Measurements from ENCODE around the gene JARID2. TPM values are rescaled to one million over a fixed set of nuclear protein-coding genes. Genes with fewer than 3 reads are reported as not detected.

JARID2 gene
- polyA plus RNA-seq, 1 of the 3 experiments (the other 2 are of a cell fraction) = 3.4 TPM

DNA sequence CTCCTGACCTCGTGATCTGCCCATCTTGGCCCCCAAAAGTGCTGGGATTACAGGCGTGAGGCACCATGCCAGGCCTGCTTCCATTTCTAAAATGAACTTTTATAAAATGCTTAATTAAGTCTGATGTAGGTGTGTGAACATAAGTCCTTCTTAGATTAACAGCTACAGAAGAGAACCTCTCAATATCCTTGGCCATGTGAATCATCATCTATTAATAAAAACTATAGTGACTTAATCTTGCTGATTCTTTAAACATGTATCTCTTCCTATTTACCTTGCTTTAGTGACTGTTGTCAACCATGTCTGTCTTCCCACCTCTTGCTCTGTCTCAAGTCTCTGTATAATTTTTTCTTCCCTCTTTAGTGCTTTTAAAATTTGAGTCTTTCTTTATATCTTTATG, 127.1 kb downstream of the JARID2 start:
- Histone ChIP-seq H3K79me2 (ENCODE audit: insufficient read depth) (peaks cover 17% of the 10 kb centered on the region; the same call in 1 of the 2 replicates), H3K27me3 (ENCODE audit: insufficient read depth) (no peaks in the 10 kb centered on the region), H3K9ac (no peak overlapping the region), H3K4me3 (ENCODE audit: low read depth in 2 of 2, low read length in 1 of 2) (no peak overlapping the region), H3K9me3 (no peaks in the 10 kb centered on the region), H3K4me2 (no peak overlapping the region), H3K36me3 (replicated peaks in 1 of 2; ENCODE audit: control insufficient read depth in 1 of 2, insufficient read depth in 2 of 2, low read length in 1 of 2) (no peaks in the 10 kb centered on the region), H2AFZ (ENCODE audit: low read depth) (no peak overlapping the region), H3K27ac (ENCODE audit: low read depth in 2 of 2, low read length in 1 of 2) (no peak overlapping the region), H4K20me1 (ENCODE audit: insufficient read depth) (peaks cover 9% of the 10 kb centered on the region), H3F3A (replicated peaks; ENCODE audit: insufficient read depth) (peaks cover 3% of the 10 kb centered on the region), H3K9me2 (no peaks in the 10 kb centered on the region), H3K4me1 (ENCODE audit: control insufficient read depth in 1 of 2, insufficient read depth in 2 of 2, low read depth in 1 of 2, low read length in 1 of 2) (peaks cover 6 to 18% of the 10 kb centered on the region in 2 experiments; a peak in 2 of 4 replicates)
- ChIA-PET CTCF (no interaction called here), POLR2A (no interaction called here)
- 97% methylated on average over 2 of the region's 2 CpGs for WGBS (ENCODE audit: low lambda C conversion rate)
- DNase-seq = no peak
- TF ChIP-seq, protein P1, sequence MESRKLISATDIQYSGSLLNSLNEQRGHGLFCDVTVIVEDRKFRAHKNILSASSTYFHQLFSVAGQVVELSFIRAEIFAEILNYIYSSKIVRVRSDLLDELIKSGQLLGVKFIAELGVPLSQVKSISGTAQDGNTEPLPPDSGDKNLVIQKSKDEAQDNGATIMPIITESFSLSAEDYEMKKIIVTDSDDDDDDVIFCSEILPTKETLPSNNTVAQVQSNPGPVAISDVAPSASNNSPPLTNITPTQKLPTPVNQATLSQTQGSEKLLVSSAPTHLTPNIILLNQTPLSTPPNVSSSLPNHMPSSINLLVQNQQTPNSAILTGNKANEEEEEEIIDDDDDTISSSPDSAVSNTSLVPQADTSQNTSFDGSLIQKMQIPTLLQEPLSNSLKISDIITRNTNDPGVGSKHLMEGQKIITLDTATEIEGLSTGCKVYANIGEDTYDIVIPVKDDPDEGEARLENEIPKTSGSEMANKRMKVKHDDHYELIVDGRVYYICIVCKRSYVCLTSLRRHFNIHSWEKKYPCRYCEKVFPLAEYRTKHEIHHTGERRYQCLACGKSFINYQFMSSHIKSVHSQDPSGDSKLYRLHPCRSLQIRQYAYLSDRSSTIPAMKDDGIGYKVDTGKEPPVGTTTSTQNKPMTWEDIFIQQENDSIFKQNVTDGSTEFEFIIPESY (IDR thresholded peaks at IDR 0.05; ENCODE audit: borderline replicate concordance, low read depth) = no peak
- TF ChIP-seq EZH2phosphoT487 (IDR thresholded peaks at IDR 0.05; ENCODE audit: borderline replicate concordance, low read depth) (no peak), TCF12 (IDR thresholded peaks at IDR 0.05) (no peak), MEF2A (IDR thresholded peaks at IDR 0.05; ENCODE audit: borderline replicate concordance, low read depth) (no peak)

- 97% methylated on average over 7 of the region's 7 CpGs for WGBS (ENCODE audit: low lambda C conversion rate)
- no peak for TF ChIP-seq RXRA (IDR thresholded peaks at IDR 0.05; ENCODE audit: borderline replicate concordance, low read depth)
- no peak for TF ChIP-seq TEAD4 (IDR thresholded peaks at IDR 0.05; ENCODE audit: borderline replicate concordance, insufficient read depth)
- no peak for TF ChIP-seq YY1 (IDR thresholded peaks at IDR 0.05; ENCODE audit: low read depth)
- no peak for TF ChIP-seq RFX5 (IDR thresholded peaks at IDR 0.05; ENCODE audit: low read length)
- TF ChIP-seq RAD21 (IDR thresholded peaks at IDR 0.05; ENCODE audit: low read length) = no peak
- TF ChIP-seq FOSL2 (IDR thresholded peaks at IDR 0.05; ENCODE audit: borderline replicate concordance, low read depth) = no peak
- peaks cover 24% of the 10 kb centered on the region; the same call in 1 of the 2 replicates for H3K79me2 ChIP-seq (ENCODE audit: insufficient read depth)
- peaks cover 9% of the 10 kb centered on the region for H4K20me1 ChIP-seq (ENCODE audit: insufficient read depth)
- DNase-seq = no peak
- no peaks in the 10 kb centered on the region for H3K36me3 ChIP-seq (replicated peaks in 1 of 2; ENCODE audit: control insufficient read depth in 1 of 2, insufficient read depth in 2 of 2, low read length in 1 of 2)
- H3K4me3 ChIP-seq (ENCODE audit: low read depth in 2 of 2, low read length in 1 of 2) = no peak overlapping the region
- no peaks in the 10 kb centered on the region for H3K27me3 ChIP-seq (ENCODE audit: insufficient read depth)
- ChIA-PET CTCF (no interaction called here), POLR2A (no interaction called here)
- peaks cover 8 to 18% of the 10 kb centered on the region in 2 experiments; a peak in 2 of 4 replicates for H3K4me1 ChIP-seq (ENCODE audit: control insufficient read depth in 1 of 2, insufficient read depth in 2 of 2, low read depth in 1 of 2, low read length in 1 of 2)
- peaks cover 3% of the 10 kb centered on the region for H3F3A ChIP-seq (replicated peaks; ENCODE audit: insufficient read depth)
- H3K27ac ChIP-seq (ENCODE audit: low read depth in 2 of 2, low read length in 1 of 2) = no peak overlapping the region
- H2AFZ ChIP-seq (ENCODE audit: low read depth) = no peak overlapping the region
- no peaks in the 10 kb centered on the region for H3K9me2 ChIP-seq
- H3K9me3 ChIP-seq = no peaks in the 10 kb centered on the region
- H3K4me2 ChIP-seq = no peak overlapping the region
- no peak overlapping the region for H3K9ac ChIP-seq
Observed at GRCh38 chr6:15374119-15374518, 128.2 kb downstream of the JARID2 start.

GRCh38 chr6:15375018-15375417, 129.1 kb downstream of the JARID2 start:
- Histone ChIP-seq H3F3A (replicated peaks; ENCODE audit: insufficient read depth) (peaks cover 3% of the 10 kb centered on the region), H4K20me1 (ENCODE audit: insufficient read depth) (peaks cover 9% of the 10 kb centered on the region), H3K9me3 (no peaks in the 10 kb centered on the region), H3K4me3 (ENCODE audit: low read depth in 2 of 2, low read length in 1 of 2) (no peak overlapping the region), H3K27me3 (ENCODE audit: insufficient read depth) (no peaks in the 10 kb centered on the region), H3K4me2 (no peak overlapping the region), H3K36me3 (replicated peaks in 1 of 2; ENCODE audit: control insufficient read depth in 1 of 2, insufficient read depth in 2 of 2, low read length in 1 of 2) (no peaks in the 10 kb centered on the region), H3K9me2 (no peaks in the 10 kb centered on the region), H2AFZ (ENCODE audit: low read depth) (no peak overlapping the region), H3K4me1 (ENCODE audit: control insufficient read depth in 1 of 2, insufficient read depth in 2 of 2, low read depth in 1 of 2, low read length in 1 of 2) (peaks cover 2 to 12% of the 10 kb centered on the region in 2 experiments; a peak in 2 of 4 replicates), H3K27ac (ENCODE audit: low read depth in 2 of 2, low read length in 1 of 2) (no peak overlapping the region), H3K9ac (no peak overlapping the region), H3K79me2 (ENCODE audit: insufficient read depth) (peaks cover 24% of the 10 kb centered on the region; the same call in 1 of the 2 replicates)
- DNase-seq = no peak
- ChIA-PET CTCF (interaction anchor here (0.7 kb wide), 1 partner anchor 15 kb away, joined by 3 read pairs; no protein-coding TSS in a partner anchor), POLR2A (no interaction called here)
- WGBS (ENCODE audit: low lambda C conversion rate) = 100% methylated on average over 2 of the region's 2 CpGs
- TF ChIP-seq MAX (IDR thresholded peaks at IDR 0.05; ENCODE audit: low read depth) (no peak), TCF12 (IDR thresholded peaks at IDR 0.05) (no peak), POLR2AphosphoS5 (IDR thresholded peaks at IDR 0.05; ENCODE audit: low read depth, low read length) (no peak), RXRA (IDR thresholded peaks at IDR 0.05; ENCODE audit: borderline replicate concordance, low read depth) (no peak), RFX5 (IDR thresholded peaks at IDR 0.05; ENCODE audit: low read length) (no peak), USF2 (IDR thresholded peaks at IDR 0.05; ENCODE audit: borderline replicate concordance, low read depth, low read length) (no peak), CHD2 (IDR thresholded peaks at IDR 0.05; ENCODE audit: low read length, partially characterized antibody) (no peak), MEF2A (IDR thresholded peaks at IDR 0.05; ENCODE audit: borderline replicate concordance, low read depth) (no peak), EZH2phosphoT487 (IDR thresholded peaks at IDR 0.05; ENCODE audit: borderline replicate concordance, low read depth) (no peak), EP300 (IDR thresholded peaks at IDR 0.05; ENCODE audit: borderline replicate concordance in 1 of 2, low read depth in 1 of 2, low read length in 1 of 2) (no peak), TAF1 (IDR thresholded peaks at IDR 0.05; ENCODE audit: borderline replicate concordance, low read depth, low read length) (no peak), TEAD4 (IDR thresholded peaks at IDR 0.05; ENCODE audit: borderline replicate concordance, insufficient read depth) (no peak), GATA2 (CRISPR knock-in tag; IDR thresholded peaks at IDR 0.05) (no peak), NRF1 (IDR thresholded peaks at IDR 0.05; ENCODE audit: low read depth, low read length) (no peak), YY1 (IDR thresholded peaks at IDR 0.05; ENCODE audit: low read depth) (no peak), NFIC (IDR thresholded peaks at IDR 0.05; ENCODE audit: borderline replicate concordance) (no peak)

Data from SK-N-SH (cell line).